PC-3 (cell line): ENCODE data around the gene SIX4. TPM values are rescaled to one million over a fixed set of nuclear protein-coding genes. Genes with fewer than 3 reads are reported as not detected.

Source experiments
- ATAC-seq: fragments of 200-7000 bp; cut with Tn5 transposase; 2 replicates; pipeline ENCODE4 v1.9.1; 2020; ENCODE audit warnings: mild to moderate bottlenecking, moderate library complexity
- BruUV-seq: library from RNA; stranded (reverse); fragments of 400-500 nt; replicated peaks from 2 replicates; lab custom pipeline; 2021; lab: Mats Ljungman, UMichigan
- CTCF ChIA-PET: fragments of 300-600 bp; sonication (Branson Sonifier 250); formaldehyde crosslinking; loops from one replicate; lab custom pipeline; 2022; ENCODE audit warnings: antibody characterized with exemption; lab: Charles Lee
- POLR2A ChIA-PET: fragments of 300-600 bp; sonication (Branson Sonifier 250); formaldehyde crosslinking; loops from one replicate; lab custom pipeline; 2022; ENCODE audit warnings: antibody characterized with exemption; ENCODE audit not compliant: unreplicated experiment; lab: Charles Lee
- DNase-seq: peaks from one replicate; pipeline ENCODE4 v3.0.0-alpha.2; 2015
- H2AFZ ChIP-seq: fragments of 300-600 bp; sonication (generic); 2 replicates; pipeline ENCODE4 v1.6.0; 2016; ENCODE audit warnings: antibody characterized with exemption, low read length
- H3F3A ChIP-seq: fragments of 300-600 bp; sonication (generic); one replicate; pipeline ENCODE4 v1.6.0; 2017; ENCODE audit warnings: antibody characterized with exemption, low read length, control low read depth, mild to moderate bottlenecking; ENCODE audit not compliant: unreplicated experiment
- H3K27ac ChIP-seq: fragments of 300-600 bp; sonication (generic); 2 replicates; pipeline ENCODE4 v1.5.1; 2016; ENCODE audit warnings: mild to moderate bottlenecking, low read length
- H3K27me3 ChIP-seq: fragments of 300-600 bp; sonication (generic); 2 replicates; pipeline ENCODE4 v1.6.1; 2016; ENCODE audit warnings: low read length, mixed read lengths
- H3K36me3 ChIP-seq: fragments of 300-600 bp; sonication (generic); 2 replicates; pipeline ENCODE4 v1.6.1; 2016; ENCODE audit warnings: low read depth, mixed run types, low read length, mixed read lengths
- H3K4me1 ChIP-seq: fragments of 300-600 bp; sonication (generic); 2 replicates; pipeline ENCODE4 v1.5.1; 2016; ENCODE audit warnings: low read length; ENCODE audit not compliant: insufficient read depth
- H3K4me2 ChIP-seq: fragments of 300-600 bp; sonication (generic); 2 replicates; pipeline ENCODE4 v1.6.0; 2016; ENCODE audit warnings: low read length
- H3K4me3 ChIP-seq: fragments of 300-600 bp; sonication (generic); 2 replicates; pipeline ENCODE4 v1.5.1; 2016; ENCODE audit warnings: mild to moderate bottlenecking, low read length, mixed read lengths
- H3K79me2 ChIP-seq: fragments of 300-600 bp; sonication (generic); 2 replicates; pipeline ENCODE4 v1.6.1; 2017; ENCODE audit warnings: low read length, mixed read lengths
- H3K9ac ChIP-seq: fragments of 300-600 bp; sonication (generic); 2 replicates; pipeline ENCODE4 v1.6.0; 2016; ENCODE audit warnings: mild to moderate bottlenecking, low read length
- H3K9me2 ChIP-seq: fragments of 300-600 bp; sonication (generic); replicated peaks from 2 replicates; pipeline ENCODE4 v1.6.1; 2016; ENCODE audit warnings: mixed run types, low read length, mixed read lengths
- H3K9me3 ChIP-seq: fragments of 300-600 bp; sonication (generic); 2 replicates; pipeline ENCODE4 v1.6.1; 2016; ENCODE audit warnings: low read length, mixed read lengths
- H4K20me1 ChIP-seq: fragments of 300-600 bp; sonication (generic); 2 replicates; pipeline ENCODE4 v1.6.1; 2016; ENCODE audit warnings: low read length, mixed read lengths
- EZH2 ChIP-seq: fragments of 300-600 bp; sonication (generic); IDR thresholded peaks from one replicate; pipeline ENCODE4 v1.6.1; 2017; ENCODE audit warnings: antibody characterized with exemption, mild to moderate bottlenecking, low read length; ENCODE audit not compliant: unreplicated experiment
- EZH2phosphoT487 ChIP-seq: fragments of 300-600 bp; sonication (generic); IDR thresholded peaks from 2 replicates; pipeline ENCODE4 v1.6.1; 2018; ENCODE audit warnings: mild to moderate bottlenecking, antibody characterized with exemption, low read length, borderline replicate concordance
- intact Hi-C: fragments of 100-400 bp; cut with micrococcal nuclease; formaldehyde crosslinking; loops from 2 replicates; pipeline ENCODE4 v1.9.0; 2023
- total RNA-seq: library from RNA; depleted of rRNA; stranded (reverse); fragments of >200 nt; gene quantifications from 2 replicates; pipeline ENCODE4 v1.2.3, GENCODE V29; 2014
- TF ChIP-seq, protein P1 (sequence below): fragments of 300-600 bp; sonication (generic); conservative IDR thresholded peaks from 2 replicates; pipeline ENCODE4 v1.5.1; 2017; ENCODE audit warnings: antibody characterized with exemption, low read depth, mild to moderate bottlenecking, low read length

SIX4 gene
- total RNA-seq, 1 experiment from 2014 or later, result 29.2 TPM

- intact Hi-C loops, result no loop called here
- no peak for TF ChIP-seq EZH2phosphoT487
- no peak for TF ChIP-seq EZH2
- TF ChIP-seq, protein P1, sequence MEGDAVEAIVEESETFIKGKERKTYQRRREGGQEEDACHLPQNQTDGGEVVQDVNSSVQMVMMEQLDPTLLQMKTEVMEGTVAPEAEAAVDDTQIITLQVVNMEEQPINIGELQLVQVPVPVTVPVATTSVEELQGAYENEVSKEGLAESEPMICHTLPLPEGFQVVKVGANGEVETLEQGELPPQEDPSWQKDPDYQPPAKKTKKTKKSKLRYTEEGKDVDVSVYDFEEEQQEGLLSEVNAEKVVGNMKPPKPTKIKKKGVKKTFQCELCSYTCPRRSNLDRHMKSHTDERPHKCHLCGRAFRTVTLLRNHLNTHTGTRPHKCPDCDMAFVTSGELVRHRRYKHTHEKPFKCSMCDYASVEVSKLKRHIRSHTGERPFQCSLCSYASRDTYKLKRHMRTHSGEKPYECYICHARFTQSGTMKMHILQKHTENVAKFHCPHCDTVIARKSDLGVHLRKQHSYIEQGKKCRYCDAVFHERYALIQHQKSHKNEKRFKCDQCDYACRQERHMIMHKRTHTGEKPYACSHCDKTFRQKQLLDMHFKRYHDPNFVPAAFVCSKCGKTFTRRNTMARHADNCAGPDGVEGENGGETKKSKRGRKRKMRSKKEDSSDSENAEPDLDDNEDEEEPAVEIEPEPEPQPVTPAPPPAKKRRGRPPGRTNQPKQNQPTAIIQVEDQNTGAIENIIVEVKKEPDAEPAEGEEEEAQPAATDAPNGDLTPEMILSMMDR, result no peak
- H3K9me2 ChIP-seq, result no peaks in the 10 kb centered on the region
- no peaks in the 10 kb centered on the region for H3K79me2 ChIP-seq
- CTCF ChIA-PET, result no interaction called here
- H3K9me3 ChIP-seq, result no peaks in the 10 kb centered on the region
- H3K27me3 ChIP-seq, result no peaks in the 10 kb centered on the region
- no peak overlapping the region for H3K27ac ChIP-seq
- H3F3A ChIP-seq, result no peaks in the 10 kb centered on the region
- no peak overlapping the region for H3K4me2 ChIP-seq
- H3K36me3 ChIP-seq, result no peaks in the 10 kb centered on the region
- no TSS peak for BruUV-seq
- H3K9ac ChIP-seq, result no peak overlapping the region
- DNase-seq, result no peak
- H3K4me1 ChIP-seq, result no peaks in the 10 kb centered on the region
- ATAC-seq, result no peak
- POLR2A ChIA-PET, result interaction anchor here (0.6 kb wide), 1 partner anchor 53 kb away, joined by 5 read pairs; the partner anchor contains the start of gene SIX4
- H4K20me1 ChIP-seq, result no peaks in the 10 kb centered on the region
- no peak overlapping the region for H3K4me3 ChIP-seq
- H2AFZ ChIP-seq, result no peak overlapping the region
These were observed 53.2 kb downstream of the SIX4 start for GRCh38 chr14:60670989-60671388.

DNA sequence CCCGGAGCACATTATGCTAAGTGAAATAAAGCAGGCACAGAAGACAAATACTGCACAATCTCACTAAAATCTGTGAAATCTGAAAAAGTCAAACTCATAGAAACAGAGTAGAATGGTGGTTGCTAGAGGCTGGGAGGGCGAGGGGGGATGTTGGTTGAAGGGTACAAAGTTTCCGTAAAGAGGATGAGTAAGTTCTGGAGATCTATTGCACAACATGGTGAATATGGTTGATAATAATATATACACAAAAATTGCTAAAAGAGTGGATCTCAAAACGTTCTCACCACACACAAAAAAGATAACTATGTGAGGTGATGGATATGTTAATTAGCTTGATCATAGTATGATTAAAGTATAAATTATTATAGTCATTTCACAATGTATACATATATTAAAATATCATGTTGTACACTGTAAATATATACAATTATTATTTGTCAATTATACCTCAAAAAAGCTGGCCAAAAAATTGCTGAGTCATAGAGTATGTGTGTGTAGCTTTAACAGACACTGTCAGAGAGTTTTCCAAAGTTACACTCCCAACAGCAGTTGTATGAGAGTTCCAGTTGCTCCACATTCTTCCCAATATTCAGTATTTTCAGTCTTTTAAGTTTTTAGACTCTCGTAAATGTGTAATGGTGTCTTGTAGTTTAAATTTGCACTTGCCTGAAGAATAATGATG lies 55.6 kb downstream of the SIX4 start:
- ATAC-seq (no peak), DNase-seq (no peak)
- intact Hi-C loops, result no loop called here
- ChIA-PET POLR2A (no interaction called here), CTCF (no interaction called here)
- Histone ChIP-seq H3K4me1 (peaks cover 12% of the 10 kb centered on the region), H3K36me3 (no peaks in the 10 kb centered on the region), H3K9me2 (no peaks in the 10 kb centered on the region), H3K27me3 (no peaks in the 10 kb centered on the region), H3K9me3 (no peaks in the 10 kb centered on the region), H3K27ac (no peak overlapping the region), H3F3A (no peaks in the 10 kb centered on the region), H3K4me3 (no peak overlapping the region), H3K9ac (no peak overlapping the region), H4K20me1 (no peaks in the 10 kb centered on the region), H2AFZ (peak overlapping the region; percentile 70), H3K4me2 (no peak overlapping the region), H3K79me2 (no peaks in the 10 kb centered on the region)
- TF ChIP-seq EZH2phosphoT487, result no peak
- no TSS peak for BruUV-seq

DNA sequence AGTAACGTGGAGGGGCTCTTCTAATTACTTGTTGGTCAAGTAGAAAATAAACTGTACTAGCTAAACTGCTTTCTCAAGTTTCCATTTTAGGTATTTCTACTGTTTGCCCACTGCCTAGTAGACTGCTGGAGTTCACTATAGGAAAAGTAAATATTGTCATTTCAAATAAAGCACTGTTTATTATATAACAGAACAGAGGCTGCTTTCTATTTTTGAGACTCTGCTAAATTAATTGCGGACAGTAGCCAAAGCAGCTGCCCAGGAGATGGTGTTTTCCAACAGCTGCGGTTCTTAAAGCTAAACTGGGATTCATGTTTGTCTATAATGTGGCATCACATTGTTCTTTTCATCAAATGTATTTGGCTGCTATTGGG lies 59.0 kb downstream of the SIX4 start:
- H3K36me3 ChIP-seq, result no peaks in the 10 kb centered on the region
- POLR2A ChIA-PET, result no interaction called here
- peaks cover 12% of the 10 kb centered on the region for H3K4me1 ChIP-seq
- peak; percentile 65 for DNase-seq
- TF ChIP-seq, protein P1, result no peak
- TF ChIP-seq EZH2 (no peak), EZH2phosphoT487 (no peak)
- CTCF ChIA-PET, result no interaction called here
- H3K4me2 ChIP-seq, result peak overlapping the region; percentile 58
- no peak overlapping the region for H3K9ac ChIP-seq
- no peaks in the 10 kb centered on the region for H3K9me2 ChIP-seq
- H3K27ac ChIP-seq, result no peak overlapping the region
- peak overlapping the region; percentile 10; the same call in 1 of the 2 replicates for H3K4me3 ChIP-seq
- no peaks in the 10 kb centered on the region for H3K9me3 ChIP-seq
- H4K20me1 ChIP-seq, result no peaks in the 10 kb centered on the region
- H3F3A ChIP-seq, result no peaks in the 10 kb centered on the region
- peak overlapping the region; percentile 36 for H2AFZ ChIP-seq
- no TSS peak for BruUV-seq
- no peaks in the 10 kb centered on the region for H3K79me2 ChIP-seq
- ATAC-seq, result peak; percentile 97
- intact Hi-C loops, result no loop called here
- H3K27me3 ChIP-seq, result no peaks in the 10 kb centered on the region
